GM23248 (cell line): ENCODE data around the gene STMP1.

Experiments used
- EZH2 ChIP-seq: fragments of 200-600 bp; sonication (generic); IDR thresholded peaks from 2 replicates; pipeline ENCODE4 v1.6.1; 2018; ENCODE audit warnings: antibody characterized with exemption, mild to moderate bottlenecking; ENCODE audit not compliant: insufficient read depth, poor library complexity, severe bottlenecking
- EZH2phosphoT487 ChIP-seq: fragments of 200-600 bp; sonication (generic); IDR thresholded peaks from 2 replicates; pipeline ENCODE4 v1.6.1; 2018; ENCODE audit warnings: antibody characterized with exemption, moderate library complexity, mild to moderate bottlenecking, low read depth; ENCODE audit not compliant: insufficient read depth

GRCh38 chr7:135666846-135667245 is 4.5 kb downstream of the STMP1 start:
- no peak for TF ChIP-seq EZH2
- no peak for TF ChIP-seq EZH2phosphoT487
